Fibroblast of skin of right quadriceps (primary cell): ENCODE measurements around the gene NFATC2.
A peak's percentile ranks its signal among the peaks of the same experiment; 100 is the strongest.
"Not testable (repeated sequence)": the region's sequence is repeated elsewhere in the genome, so short reads cannot be mapped to it uniquely, and the experiment has no call there.

Experiments used
- DNase-seq: peaks from one replicate; pipeline ENCODE4 v3.0.0-alpha.2; 2013

The NFATC2 gene

GRCh38 chr20:51469046-51469445 lies 73.5 kb downstream of the NFATC2 start:
- DNase-seq, result no peak

DNA sequence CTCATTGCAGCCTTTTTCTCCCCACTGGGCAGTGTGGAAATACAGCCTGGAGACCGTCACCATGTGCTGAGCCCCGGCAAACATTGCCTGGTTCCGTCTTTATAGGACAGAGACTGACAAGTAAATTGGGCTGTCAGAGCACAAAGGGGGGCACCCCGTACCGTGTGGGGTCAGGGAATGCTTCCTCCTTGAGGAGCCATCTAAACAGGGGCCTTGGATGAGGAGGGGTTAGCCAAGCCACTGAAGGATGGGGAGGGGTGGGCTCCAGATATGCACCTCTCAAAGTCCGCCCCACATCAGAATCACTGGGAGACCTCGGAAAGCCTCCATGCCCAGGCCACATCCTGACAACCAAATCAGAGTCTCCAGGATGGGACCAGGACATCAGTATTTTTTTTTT lies 73.9 kb downstream of the NFATC2 start:
- no peak for DNase-seq

- no peak for DNase-seq
Measured at GRCh38 chr20:51467956-51468626, 74.4 kb downstream of the NFATC2 start.

DNA sequence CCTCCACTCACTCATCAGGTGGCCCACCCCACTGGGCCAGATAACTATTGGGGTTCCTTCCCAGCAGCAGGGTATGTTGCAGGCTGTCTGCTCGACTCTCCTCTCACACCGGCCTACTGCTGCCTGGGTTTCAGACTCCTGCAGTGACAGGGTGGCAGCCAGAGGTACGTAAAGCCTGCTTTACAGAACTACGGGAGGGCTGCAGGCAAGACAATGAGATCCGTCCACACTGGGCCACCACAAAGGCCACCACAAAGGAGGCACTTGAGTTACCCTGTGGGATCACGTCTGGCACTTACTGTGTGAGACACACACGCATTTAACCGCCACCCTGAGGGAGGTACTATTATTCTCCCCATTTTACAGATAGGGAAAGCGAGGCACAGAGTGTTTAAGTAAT lies 78.5 kb downstream of the NFATC2 start:
- no peak for DNase-seq

DNA sequence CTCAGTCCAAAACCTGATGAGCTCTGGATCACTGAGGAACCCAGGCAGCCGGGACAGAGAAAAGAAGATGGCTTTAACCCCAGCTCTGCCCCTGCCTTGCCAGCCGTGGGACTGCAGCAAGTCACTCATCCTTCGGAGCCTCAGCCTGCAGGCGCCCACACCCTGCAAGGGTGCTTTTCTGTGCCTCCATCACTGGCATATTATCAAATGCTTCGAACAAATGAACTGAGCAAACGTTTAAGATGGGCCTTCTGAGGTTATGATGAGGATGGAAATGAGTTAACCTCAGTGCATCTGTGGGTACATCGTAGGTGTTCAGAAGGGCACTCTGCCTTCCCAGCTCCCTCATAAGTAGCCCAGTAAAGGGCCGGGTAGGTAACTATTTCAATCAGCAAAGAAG lies 79.0 kb downstream of the NFATC2 start:
- no peak for DNase-seq

DNA sequence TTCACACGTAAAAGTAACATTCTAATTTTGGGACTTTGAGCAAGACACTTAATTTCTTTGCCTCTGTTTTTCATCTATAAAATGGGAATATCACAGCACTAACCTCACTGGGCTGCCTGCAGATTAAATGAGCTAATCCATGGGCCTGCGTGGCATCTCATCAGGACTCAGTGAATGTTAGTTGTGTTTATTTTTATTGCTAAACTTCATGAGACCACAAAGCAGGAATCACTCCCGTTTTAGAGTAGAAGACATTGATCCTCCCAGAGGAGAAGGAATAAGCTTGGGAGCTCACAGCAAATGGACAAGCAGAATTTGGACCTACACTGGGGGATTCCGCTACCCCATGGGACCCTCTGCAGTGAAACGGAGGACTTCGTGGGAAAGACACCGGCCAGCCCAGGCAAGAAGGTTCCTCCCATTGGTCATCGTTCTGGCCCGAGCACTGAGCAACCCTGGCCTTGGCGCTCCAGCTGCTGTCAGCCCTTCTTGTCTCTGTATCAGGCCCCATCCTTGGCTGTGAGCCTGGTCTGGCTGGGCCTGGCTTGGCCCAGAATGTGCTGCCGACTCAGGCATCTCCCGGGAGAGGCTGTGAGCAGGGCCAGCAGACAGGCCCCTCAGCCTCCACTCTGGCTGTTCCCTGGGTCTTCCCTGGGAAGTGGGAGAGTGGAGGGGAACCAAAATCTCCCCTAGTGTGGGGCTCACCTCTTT lies 79.8 kb downstream of the NFATC2 start:
- DNase-seq, result peak; percentile 52

DNA sequence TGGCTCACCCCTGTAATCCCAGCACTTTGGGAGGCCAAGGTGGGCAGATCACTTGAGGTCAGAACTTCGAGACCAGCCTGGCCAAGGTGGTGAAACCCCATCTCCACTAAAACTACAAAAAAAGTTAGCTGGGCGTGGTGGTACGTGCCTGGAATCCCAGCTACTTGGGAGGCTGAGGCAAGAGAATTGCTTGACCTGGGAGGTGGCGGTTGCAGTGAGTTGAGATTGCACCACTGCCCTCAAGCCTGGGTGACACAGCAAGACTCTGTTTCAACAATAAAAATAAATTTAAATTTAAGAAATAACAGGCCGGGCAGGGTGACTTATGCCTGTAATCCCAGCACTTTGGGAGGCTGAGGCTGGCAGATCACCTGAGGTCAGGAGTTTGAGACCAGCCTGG lies 80.7 kb downstream of the NFATC2 start:
- DNase-seq, result not testable (repeated sequence)

DNA sequence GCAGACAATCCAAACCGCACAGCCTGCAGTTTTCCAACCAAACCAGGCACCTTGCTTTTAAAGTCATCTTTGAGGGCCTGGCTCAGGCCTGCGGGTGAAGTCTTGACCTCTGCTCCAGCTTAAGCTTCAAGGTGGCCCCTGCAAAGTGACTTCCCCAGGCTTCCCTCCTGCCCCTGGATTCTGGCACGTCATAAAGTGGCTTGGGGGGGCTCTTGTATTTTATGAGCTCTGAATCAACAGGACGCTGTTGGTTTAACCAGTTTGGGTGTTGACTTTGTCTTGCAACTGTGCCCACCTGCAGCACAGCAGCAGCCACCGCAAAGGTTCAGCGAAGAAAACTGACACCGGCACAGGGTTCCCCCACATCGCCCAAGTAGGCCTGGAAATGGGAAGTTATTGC lies 81.2 kb downstream of the NFATC2 start:
- DNase-seq, result no peak

DNA sequence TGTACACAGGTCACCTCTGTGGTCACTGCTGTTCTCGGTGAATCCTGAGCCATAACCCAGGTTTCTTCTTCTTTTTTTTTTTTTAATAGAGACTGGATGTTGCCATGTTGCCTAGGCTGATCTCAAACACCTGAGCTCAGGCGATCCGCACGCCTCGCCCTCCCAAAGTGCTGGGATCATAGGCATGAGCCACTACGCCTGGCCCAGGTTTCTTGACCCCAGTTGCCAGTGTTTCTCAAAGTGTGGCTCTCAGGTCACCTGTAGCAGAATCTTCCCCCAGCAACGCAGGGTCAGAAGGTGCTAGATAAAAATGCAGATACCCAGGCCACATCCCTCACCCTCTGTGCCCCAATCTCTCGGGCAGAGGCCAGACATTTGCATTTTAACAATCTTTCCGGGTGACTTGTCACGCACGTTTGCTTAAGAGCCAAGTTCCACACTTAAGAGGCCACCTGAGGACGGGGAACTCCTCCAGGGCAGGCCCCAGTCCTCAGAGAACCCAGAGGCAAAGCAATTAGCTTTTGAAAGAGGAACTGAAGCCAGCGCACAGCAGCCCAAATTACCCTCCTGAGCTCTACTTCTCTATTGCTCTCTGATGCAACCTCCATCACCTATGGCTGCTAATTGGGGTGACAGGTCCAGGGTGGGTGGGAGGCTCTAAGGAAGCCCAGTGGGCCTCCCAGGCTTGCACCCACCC lies 81.8 kb downstream of the NFATC2 start:
- no peak for DNase-seq

- DNase-seq, result no peak
Measured at GRCh38 chr20:51460163-51460562, 82.4 kb downstream of the NFATC2 start.

GRCh38 chr20:51458751-51459439 lies 83.6 kb downstream of the NFATC2 start:
- DNase-seq, result no peak

DNA sequence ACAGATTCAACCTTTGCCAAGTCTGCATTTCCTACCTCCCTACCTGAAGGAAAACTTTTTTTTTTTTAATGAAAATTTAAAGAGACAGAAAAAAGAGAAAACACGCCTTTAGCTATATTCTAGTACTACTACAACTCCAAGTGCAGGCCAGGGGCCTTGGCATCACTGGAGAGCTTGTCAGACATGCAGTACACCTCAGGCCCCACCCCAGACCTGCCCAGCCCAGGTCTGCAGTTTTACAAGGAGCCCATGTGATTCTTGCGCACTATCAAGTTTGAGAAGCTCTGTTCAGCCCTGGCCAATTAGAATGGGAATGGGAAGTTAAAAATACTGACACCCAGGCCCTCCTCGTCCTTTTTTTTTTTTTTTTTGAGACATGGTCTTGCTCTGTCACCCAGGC lies 85.0 kb downstream of the NFATC2 start:
- DNase-seq, result no peak

DNA sequence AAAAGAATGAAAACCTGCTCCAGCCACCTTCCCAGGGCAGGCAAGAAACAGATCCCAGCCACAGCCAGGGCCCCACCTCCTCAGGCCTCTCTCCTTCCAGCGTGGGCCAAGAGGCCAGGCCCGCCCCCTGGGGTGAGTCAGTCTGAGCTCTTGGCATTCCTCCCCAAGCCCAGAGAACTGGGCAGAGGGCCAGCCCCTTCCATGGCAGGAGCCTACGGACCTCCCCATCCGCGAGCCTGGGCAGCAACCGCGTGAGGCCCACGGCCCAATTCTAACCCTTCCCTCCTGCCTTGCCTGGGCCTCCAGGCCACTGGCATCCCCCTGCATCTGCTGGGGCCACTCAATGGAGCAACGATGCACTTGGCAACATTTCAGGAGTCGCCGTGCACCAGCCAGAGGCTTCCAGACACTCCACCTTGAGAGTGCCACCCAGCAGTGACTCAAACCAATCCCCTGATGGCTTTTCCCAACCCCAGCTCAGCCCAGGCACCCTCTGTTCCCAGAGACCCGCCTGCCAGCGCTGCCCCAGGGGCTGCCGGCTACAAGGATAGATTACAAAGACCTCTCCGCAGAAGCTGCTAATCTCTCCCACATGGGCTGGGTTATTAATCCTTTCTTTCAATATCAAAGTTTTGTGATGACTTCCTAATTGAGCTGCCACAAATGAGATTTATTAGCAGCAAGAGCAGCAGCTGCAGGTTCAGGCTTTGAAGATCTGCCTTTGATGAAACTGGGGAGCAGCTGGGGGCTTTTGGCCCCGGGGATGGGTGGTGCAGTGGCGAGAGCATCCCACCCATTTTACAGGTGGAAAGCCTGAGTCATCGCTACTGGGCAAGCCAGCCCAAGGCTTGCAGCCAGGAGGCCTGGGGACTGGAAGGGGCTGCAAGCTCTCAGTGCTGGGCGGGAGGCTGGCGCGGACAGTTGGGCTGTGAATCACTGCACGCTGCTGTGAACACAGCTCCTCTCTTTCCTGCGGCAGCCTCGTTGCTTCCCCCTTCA lies 85.7 kb downstream of the NFATC2 start:
- DNase-seq, result peak; percentile 96

GRCh38 chr20:51454250-51454865 lies 88.2 kb downstream of the NFATC2 start:
- no peak for DNase-seq

DNA sequence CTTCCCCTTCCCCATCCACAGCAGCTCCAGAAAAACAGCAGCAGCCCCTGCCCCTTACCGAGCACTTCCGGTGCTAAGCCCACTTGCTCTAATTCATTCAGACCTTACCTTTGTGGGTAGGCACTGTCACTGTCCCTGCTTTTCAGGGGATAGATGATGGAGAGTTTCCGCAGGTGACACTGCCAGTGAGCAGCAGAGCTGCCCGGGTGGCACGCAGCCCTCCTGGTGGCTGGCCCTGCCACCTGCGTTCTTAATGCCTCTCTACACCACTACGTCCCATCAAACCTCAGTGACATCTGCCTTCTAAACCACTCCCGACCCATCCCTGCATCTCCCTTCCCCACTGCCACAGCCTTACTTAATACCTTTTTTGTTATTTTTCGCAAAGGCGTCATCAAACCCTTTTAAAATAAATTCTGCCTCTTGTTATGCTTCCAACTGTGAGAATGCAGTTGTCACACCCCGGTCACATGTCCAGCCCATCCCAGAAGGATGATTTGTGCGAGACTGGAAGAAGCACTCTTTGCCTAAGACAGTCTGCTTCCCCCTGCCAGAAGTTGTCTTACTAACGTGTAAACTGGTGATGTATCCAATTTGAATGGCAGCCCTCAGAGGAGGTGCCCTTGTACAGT lies 89.7 kb downstream of the NFATC2 start:
- DNase-seq, result no peak

- DNase-seq, result no peak
Measured at GRCh38 chr20:51452091-51452613, 90.4 kb downstream of the NFATC2 start.

- DNase-seq, result no peak
Measured at GRCh38 chr20:51451484-51451883, 91.0 kb downstream of the NFATC2 start.

- no peak for DNase-seq
Measured at GRCh38 chr20:51450984-51451383, 91.5 kb downstream of the NFATC2 start.

DNA sequence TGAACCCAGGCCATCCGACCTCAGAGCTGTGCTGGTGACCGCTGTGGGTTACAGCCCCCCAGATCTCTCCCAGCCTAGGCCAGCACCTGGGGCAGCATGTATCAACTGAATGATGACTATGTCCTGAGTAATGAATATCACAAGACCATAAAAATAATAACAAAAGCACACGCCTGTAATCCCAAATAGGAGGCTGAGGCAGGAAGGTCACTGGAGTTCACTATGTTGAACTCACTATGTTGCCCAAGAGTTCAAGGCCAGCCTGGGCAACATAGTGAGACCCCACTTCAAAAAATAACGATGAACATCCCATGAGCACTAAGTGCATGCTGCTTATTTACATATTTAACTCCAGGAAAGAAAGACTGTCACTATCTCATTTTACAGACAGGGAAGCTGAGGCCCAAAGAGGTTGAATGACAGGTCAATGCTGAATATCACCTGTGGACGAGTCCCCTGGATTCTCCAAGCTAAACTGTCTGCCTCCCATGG lies 92.3 kb downstream of the NFATC2 start:
- no peak for DNase-seq

DNA sequence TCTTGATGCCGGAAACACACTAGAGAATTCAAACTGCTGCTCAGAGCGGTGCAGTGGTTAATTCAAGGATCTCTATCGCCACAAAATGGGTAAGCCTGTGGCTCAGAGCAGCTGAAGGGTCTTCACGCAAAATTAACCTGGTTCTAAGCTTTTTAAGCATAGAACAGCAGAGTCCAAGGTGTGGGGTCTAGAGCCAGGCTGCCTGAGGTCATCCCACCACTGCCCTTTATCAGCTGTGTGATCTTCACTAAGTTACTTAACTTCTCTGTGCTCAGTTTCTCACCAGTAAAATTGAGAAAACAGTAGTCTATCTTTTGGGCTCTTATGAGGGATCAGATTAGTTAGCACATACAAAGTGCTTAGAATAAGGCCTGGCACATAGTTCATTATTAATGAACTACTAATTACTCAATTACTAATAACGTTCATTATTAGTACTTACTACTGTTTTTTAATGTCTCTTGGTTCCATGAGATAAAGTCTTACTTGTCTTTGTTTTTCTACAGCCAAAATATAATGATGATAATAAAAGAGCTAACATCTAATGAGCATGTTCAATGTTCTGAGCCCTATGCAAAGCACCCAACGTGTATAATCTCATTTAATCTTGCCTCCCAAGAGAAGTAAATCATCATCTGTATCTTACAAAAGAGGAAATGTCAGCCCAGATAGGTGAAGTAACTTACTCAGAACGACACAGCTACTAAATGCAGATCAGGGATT lies 92.9 kb downstream of the NFATC2 start:
- no peak for DNase-seq
